Neural crest cell (in vitro differentiated cells): ENCODE results near the gene PLGRKT. TPM values are rescaled to one million over a fixed set of nuclear protein-coding genes. Genes with fewer than 3 reads are reported as not detected.
"Not testable (repeated sequence)": the region's sequence is repeated elsewhere in the genome, so short reads cannot be mapped to it uniquely, and the experiment has no call there.

Source experiments
- DNase-seq: peaks from one replicate; pipeline ENCODE4 v3.0.0; 2021; ENCODE audit warnings: low read depth, mixed read lengths, low spot score
- H3K27ac Mint-ChIP-seq: one replicate; pipeline ENCODE4 v1.8.0; 2021; ENCODE audit warnings: mild to moderate bottlenecking, mixed read lengths; ENCODE audit not compliant: unreplicated experiment
- H3K27me3 Mint-ChIP-seq: 2 replicates; pipeline ENCODE4 v1.8.0; 2021; ENCODE audit warnings: low read depth, mild to moderate bottlenecking, mixed read lengths
- H3K36me3 Mint-ChIP-seq: 2 replicates; pipeline ENCODE4 v1.8.0; 2021; ENCODE audit warnings: low read depth, mild to moderate bottlenecking, mixed read lengths
- H3K4me1 Mint-ChIP-seq: 2 replicates; pipeline ENCODE4 v1.8.0; 2021; ENCODE audit warnings: mixed read lengths
- H3K4me3 Mint-ChIP-seq: one replicate; pipeline ENCODE4 v1.8.0; 2021; ENCODE audit warnings: mild to moderate bottlenecking, mixed read lengths
- H3K9me3 Mint-ChIP-seq: 2 replicates; pipeline ENCODE4 v1.8.0; 2021; ENCODE audit warnings: mixed read lengths
- CTCF ChIP-seq: fragments of 200-600 bp; sonication (generic); conservative IDR thresholded peaks from 2 replicates; pipeline ENCODE4 v1.5.0; 2021; ENCODE audit warnings: antibody characterized with exemption, mild to moderate bottlenecking
- total RNA-seq: library from RNA; stranded (reverse); gene quantifications from 2 replicates; pipeline ENCODE4 v1.2.1, GENCODE V29; 2021

The PLGRKT gene
- total RNA-seq, 1 donor from 2014 or later: 24.6 TPM

GRCh38 chr9:5416953-5417352 lies 20.8 kb downstream of the PLGRKT start:
- no peaks in the 10 kb centered on the region for H3K27me3 Mint-ChIP-seq
- DNase-seq: no peak
- H3K4me3 Mint-ChIP-seq: no peak overlapping the region
- H3K36me3 Mint-ChIP-seq: peaks cover 17% of the 10 kb centered on the region
- no peak overlapping the region for H3K27ac Mint-ChIP-seq
- H3K4me1 Mint-ChIP-seq: no peaks in the 10 kb centered on the region
- H3K9me3 Mint-ChIP-seq: peaks cover 3% of the 10 kb centered on the region
- no peak for TF ChIP-seq CTCF

DNA sequence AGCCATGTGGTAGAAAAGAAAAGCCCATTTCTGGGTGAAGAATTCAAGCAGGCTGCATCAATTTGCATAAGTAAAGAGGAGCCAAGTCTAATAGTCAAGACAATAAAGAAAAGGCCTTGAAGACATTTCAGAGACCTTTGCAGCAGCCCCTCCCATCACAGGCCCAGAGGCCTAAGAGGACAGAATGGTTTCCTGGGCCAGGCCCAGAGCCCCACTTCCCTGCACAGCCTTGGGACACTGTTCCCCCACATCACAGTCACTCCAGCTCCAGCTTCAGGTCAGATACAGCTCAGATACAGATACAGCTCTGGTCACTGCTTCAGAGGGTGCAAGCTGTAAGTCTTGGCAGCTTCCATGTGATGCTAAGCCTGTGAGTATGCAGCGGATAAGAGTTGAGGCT lies 29.1 kb downstream of the PLGRKT start:
- Mint-ChIP-seq H3K27ac (no peak overlapping the region), H3K9me3 (peaks cover 12% of the 10 kb centered on the region), H3K4me1 (peaks cover 5% of the 10 kb centered on the region), H3K36me3 (peaks cover 43% of the 10 kb centered on the region), H3K27me3 (no peaks in the 10 kb centered on the region), H3K4me3 (no peak overlapping the region)
- TF ChIP-seq CTCF: no peak
- DNase-seq: no peak

GRCh38 chr9:5402217-5402616 lies 35.5 kb downstream of the PLGRKT start:
- H3K4me1 Mint-ChIP-seq: peaks cover 5% of the 10 kb centered on the region
- DNase-seq: no peak
- peaks cover 21% of the 10 kb centered on the region for H3K36me3 Mint-ChIP-seq
- no peak for TF ChIP-seq CTCF
- no peak overlapping the region for H3K27ac Mint-ChIP-seq
- no peaks in the 10 kb centered on the region for H3K27me3 Mint-ChIP-seq
- H3K4me3 Mint-ChIP-seq: no peak overlapping the region
- peaks cover 7% of the 10 kb centered on the region for H3K9me3 Mint-ChIP-seq

GRCh38 chr9:5397547-5397946 lies 40.2 kb downstream of the PLGRKT start:
- H3K27me3 Mint-ChIP-seq, DNase-seq, H3K4me3 Mint-ChIP-seq, H3K9me3 Mint-ChIP-seq, H3K36me3 Mint-ChIP-seq, H3K4me1 Mint-ChIP-seq, H3K27ac Mint-ChIP-seq: not testable (repeated sequence)

DNA sequence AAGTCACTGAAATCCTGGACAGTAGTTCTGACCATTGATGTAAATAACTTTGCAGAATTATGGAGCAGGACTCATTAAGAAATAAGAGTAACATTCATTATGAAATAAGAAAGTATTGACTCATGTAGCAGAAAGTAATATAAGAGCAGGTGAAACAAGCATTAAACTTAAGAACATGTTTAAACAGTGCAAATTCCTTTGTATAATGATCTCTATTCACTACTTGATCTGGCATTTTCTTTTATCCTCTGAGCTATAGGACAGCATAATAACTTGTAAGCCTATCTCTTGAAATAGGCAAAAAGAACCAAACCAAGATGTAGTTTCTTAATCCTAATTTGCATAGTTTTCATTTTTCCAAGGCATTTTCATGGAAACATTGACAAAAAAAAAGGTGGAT lies 42.3 kb downstream of the PLGRKT start:
- Mint-ChIP-seq H3K9me3 (no peaks in the 10 kb centered on the region), H3K36me3 (no peaks in the 10 kb centered on the region), H3K4me1 (no peaks in the 10 kb centered on the region), H3K4me3 (no peak overlapping the region), H3K27ac (no peak overlapping the region), H3K27me3 (no peaks in the 10 kb centered on the region)
- TF ChIP-seq CTCF: no peak
- DNase-seq: no peak

DNA sequence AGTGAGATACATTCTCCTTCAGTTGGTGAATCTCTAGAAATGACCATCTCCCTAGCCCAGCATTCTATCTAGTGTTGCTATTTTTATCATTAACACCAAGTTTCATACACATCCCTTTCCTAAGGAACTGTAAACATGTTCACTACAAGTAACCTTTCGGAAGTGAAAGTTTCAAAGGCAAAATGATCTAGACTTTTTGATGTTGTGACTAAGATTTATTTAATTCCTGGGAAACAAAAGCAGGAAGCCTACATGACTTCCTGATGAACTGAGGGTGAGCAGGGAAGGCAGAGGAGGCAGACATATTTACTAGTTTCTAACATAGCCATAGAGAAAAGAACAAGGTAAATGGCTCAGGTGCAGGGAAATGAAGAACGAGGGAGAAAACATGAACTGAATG lies 43.7 kb downstream of the PLGRKT start:
- H3K36me3 Mint-ChIP-seq, H3K27ac Mint-ChIP-seq, DNase-seq, H3K4me3 Mint-ChIP-seq, H3K4me1 Mint-ChIP-seq, H3K27me3 Mint-ChIP-seq, H3K9me3 Mint-ChIP-seq: not testable (repeated sequence)

DNA sequence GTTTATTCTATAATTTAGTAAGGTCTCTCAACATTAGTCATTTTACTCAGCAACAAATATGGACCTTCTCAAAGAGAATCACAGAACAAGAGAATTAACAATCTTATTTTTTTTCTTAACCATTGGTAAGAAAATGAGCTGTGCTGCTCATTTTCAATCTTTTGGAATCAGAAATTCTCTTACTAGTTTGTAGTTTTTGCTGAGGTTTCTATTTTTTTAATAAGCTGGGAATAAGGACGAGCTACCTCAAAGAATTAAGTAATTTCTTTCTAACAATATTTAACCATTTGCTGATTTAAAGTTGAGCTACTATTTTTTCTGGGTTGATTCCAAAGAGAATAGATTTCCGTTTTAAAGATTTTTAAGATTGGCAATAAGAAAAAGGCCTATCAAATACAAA lies 44.2 kb downstream of the PLGRKT start:
- no peak overlapping the region for H3K27ac Mint-ChIP-seq
- no peak for TF ChIP-seq CTCF
- no peaks in the 10 kb centered on the region for H3K27me3 Mint-ChIP-seq
- peaks cover 3% of the 10 kb centered on the region for H3K36me3 Mint-ChIP-seq
- H3K9me3 Mint-ChIP-seq: no peaks in the 10 kb centered on the region
- no peak overlapping the region for H3K4me3 Mint-ChIP-seq
- no peak for DNase-seq
- H3K4me1 Mint-ChIP-seq: no peaks in the 10 kb centered on the region
